Measurements from ENCODE around the gene TOGARAM2. TPM values are rescaled to one million over a fixed set of nuclear protein-coding genes. Genes with fewer than 3 reads are reported as not detected.

Gene TOGARAM2
- total RNA-seq, 1 experiment from 2014 or later, result 0.76 TPM

DNA sequence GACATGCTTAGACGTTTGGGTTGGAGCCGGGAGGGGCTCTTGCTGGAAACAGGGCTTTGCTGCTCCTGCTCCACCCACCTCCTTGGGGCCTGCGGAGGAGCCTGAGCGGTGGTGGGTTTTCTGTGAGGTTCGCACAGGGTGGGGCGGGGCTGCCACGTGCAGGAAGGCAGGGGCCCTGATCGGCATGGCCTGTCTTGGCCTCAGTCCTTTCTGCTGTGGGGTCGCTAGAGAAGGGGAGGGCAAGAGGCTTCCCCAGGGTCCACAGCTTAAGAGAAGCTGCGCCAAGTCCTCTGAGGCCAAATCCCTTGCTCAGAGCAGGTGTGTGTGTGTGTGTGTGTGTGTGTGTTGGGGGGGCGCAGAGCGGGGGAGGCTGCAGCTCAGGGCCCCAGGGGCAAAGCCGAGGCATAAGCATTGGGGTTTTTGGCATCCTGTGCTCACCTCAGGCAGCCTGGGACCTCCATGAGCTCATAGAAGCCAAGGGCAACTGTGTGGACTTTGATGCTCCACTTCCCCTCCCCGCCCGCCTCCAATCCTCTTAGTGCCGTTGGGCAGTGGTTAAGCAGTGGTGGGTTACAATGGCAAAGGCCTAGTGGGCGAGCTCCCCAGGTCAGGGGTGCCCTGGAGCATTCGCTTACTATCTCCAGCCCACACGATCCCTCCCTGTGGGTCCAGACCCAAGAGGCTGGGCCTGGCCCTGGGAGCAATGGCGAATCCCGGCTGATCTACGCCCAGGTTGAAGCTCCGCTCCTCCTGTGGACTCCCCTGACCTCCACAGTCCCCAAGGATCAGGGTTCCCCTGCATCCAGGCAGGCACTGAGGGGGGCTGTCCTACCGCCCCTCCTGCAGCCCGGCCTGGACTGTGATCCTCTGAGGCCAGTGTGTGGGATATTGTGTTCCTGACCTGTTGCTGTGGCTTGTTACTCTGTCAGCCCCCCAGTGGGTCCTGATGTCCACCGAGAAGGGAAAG lies 28.9 kb downstream of the TOGARAM2 start:
- Histone ChIP-seq H4K20me1 (ENCODE audit: insufficient read depth) (no peaks in the 10 kb centered on the region), H3K79me2 (ENCODE audit: insufficient read depth, low read length) (no peaks in the 10 kb centered on the region), H3K9ac (ENCODE audit: low read length) (no peak overlapping the region), H3K27me3 (ENCODE audit: insufficient read depth, low read length) (no peaks in the 10 kb centered on the region), H3K4me1 (ENCODE audit: control insufficient read depth in 1 of 2, insufficient read depth in 2 of 2, low read length in 2 of 2) (no peaks in the 10 kb centered on the region), H3K27ac (ENCODE audit: low read depth, low read length) (no peak overlapping the region), H3K4me3 (replicated peaks in 1 of 2; ENCODE audit: low read depth in 1 of 2, low read length in 2 of 2) (no peak overlapping the region), H3K9me3 (ENCODE audit: control insufficient read depth in 1 of 2, insufficient read depth in 1 of 2, low read depth in 1 of 2, low read length in 2 of 2) (peaks cover 0 to 5% of the 10 kb centered on the region in 2 experiments; a peak in 1 of 4 replicates), H3K36me3 (ENCODE audit: control insufficient read depth in 1 of 2, insufficient read depth in 2 of 2, low read length in 2 of 2) (no peaks in the 10 kb centered on the region), H3K9me2 (ENCODE audit: insufficient read depth) (no peaks in the 10 kb centered on the region), H2AFZ (ENCODE audit: low read depth, low read length, poor library complexity, severe bottlenecking) (no peak overlapping the region), H3K4me2 (ENCODE audit: low read length) (no peak overlapping the region)
- intact Hi-C loops (cut with micrococcal nuclease), result no loop called here
- no peak for TF ChIP-seq TCF7L2 (IDR thresholded peaks at IDR 0.05; ENCODE audit: borderline replicate concordance, extremely low read depth, insufficient read depth, insufficient read length)
- TF ChIP-seq EZH2phosphoT487 (IDR thresholded peaks at IDR 0.05; ENCODE audit: borderline replicate concordance), result no peak
- TF ChIP-seq, protein P1, sequence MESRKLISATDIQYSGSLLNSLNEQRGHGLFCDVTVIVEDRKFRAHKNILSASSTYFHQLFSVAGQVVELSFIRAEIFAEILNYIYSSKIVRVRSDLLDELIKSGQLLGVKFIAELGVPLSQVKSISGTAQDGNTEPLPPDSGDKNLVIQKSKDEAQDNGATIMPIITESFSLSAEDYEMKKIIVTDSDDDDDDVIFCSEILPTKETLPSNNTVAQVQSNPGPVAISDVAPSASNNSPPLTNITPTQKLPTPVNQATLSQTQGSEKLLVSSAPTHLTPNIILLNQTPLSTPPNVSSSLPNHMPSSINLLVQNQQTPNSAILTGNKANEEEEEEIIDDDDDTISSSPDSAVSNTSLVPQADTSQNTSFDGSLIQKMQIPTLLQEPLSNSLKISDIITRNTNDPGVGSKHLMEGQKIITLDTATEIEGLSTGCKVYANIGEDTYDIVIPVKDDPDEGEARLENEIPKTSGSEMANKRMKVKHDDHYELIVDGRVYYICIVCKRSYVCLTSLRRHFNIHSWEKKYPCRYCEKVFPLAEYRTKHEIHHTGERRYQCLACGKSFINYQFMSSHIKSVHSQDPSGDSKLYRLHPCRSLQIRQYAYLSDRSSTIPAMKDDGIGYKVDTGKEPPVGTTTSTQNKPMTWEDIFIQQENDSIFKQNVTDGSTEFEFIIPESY (IDR thresholded peaks at IDR 0.05; ENCODE audit: extremely low read depth, insufficient replicate concordance, low read length), result no peak
- TF ChIP-seq CEBPB (IDR thresholded peaks at IDR 0.05; ENCODE audit: low read depth), result no peak
- TF ChIP-seq RAD21 (IDR thresholded peaks at IDR 0.05; ENCODE audit: low read depth), result no peak
- TF ChIP-seq JUND (IDR thresholded peaks at IDR 0.05), result no peak
- no peak for TF ChIP-seq SP1 (IDR thresholded peaks at IDR 0.05; ENCODE audit: low read depth)
- TF ChIP-seq, protein P2, sequence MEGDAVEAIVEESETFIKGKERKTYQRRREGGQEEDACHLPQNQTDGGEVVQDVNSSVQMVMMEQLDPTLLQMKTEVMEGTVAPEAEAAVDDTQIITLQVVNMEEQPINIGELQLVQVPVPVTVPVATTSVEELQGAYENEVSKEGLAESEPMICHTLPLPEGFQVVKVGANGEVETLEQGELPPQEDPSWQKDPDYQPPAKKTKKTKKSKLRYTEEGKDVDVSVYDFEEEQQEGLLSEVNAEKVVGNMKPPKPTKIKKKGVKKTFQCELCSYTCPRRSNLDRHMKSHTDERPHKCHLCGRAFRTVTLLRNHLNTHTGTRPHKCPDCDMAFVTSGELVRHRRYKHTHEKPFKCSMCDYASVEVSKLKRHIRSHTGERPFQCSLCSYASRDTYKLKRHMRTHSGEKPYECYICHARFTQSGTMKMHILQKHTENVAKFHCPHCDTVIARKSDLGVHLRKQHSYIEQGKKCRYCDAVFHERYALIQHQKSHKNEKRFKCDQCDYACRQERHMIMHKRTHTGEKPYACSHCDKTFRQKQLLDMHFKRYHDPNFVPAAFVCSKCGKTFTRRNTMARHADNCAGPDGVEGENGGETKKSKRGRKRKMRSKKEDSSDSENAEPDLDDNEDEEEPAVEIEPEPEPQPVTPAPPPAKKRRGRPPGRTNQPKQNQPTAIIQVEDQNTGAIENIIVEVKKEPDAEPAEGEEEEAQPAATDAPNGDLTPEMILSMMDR (IDR thresholded peaks at IDR 0.05 in 2 of 3, conservative IDR thresholded peaks at IDR 0.05 in 1 of 3; ENCODE audit: borderline replicate concordance in 1 of 3, insufficient read depth in 1 of 3, low read depth in 2 of 3, low read length in 2 of 3), result no peak
- TF ChIP-seq ELF1 (IDR thresholded peaks at IDR 0.05; ENCODE audit: borderline replicate concordance, low read depth), result no peak
- no peak for TF ChIP-seq EGR1 (IDR thresholded peaks at IDR 0.05; ENCODE audit: low read depth)
- TF ChIP-seq, protein P3, sequence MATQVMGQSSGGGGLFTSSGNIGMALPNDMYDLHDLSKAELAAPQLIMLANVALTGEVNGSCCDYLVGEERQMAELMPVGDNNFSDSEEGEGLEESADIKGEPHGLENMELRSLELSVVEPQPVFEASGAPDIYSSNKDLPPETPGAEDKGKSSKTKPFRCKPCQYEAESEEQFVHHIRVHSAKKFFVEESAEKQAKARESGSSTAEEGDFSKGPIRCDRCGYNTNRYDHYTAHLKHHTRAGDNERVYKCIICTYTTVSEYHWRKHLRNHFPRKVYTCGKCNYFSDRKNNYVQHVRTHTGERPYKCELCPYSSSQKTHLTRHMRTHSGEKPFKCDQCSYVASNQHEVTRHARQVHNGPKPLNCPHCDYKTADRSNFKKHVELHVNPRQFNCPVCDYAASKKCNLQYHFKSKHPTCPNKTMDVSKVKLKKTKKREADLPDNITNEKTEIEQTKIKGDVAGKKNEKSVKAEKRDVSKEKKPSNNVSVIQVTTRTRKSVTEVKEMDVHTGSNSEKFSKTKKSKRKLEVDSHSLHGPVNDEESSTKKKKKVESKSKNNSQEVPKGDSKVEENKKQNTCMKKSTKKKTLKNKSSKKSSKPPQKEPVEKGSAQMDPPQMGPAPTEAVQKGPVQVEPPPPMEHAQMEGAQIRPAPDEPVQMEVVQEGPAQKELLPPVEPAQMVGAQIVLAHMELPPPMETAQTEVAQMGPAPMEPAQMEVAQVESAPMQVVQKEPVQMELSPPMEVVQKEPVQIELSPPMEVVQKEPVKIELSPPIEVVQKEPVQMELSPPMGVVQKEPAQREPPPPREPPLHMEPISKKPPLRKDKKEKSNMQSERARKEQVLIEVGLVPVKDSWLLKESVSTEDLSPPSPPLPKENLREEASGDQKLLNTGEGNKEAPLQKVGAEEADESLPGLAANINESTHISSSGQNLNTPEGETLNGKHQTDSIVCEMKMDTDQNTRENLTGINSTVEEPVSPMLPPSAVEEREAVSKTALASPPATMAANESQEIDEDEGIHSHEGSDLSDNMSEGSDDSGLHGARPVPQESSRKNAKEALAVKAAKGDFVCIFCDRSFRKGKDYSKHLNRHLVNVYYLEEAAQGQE (IDR thresholded peaks at IDR 0.05; ENCODE audit: low read depth), result no peak
- TF ChIP-seq FOSL1 (IDR thresholded peaks at IDR 0.05; ENCODE audit: low read depth), result no peak
- TF ChIP-seq POLR2A (IDR thresholded peaks at IDR 0.05; ENCODE audit: borderline replicate concordance, extremely low read depth, insufficient read depth, insufficient read length), result no peak
- TF ChIP-seq, protein P4, sequence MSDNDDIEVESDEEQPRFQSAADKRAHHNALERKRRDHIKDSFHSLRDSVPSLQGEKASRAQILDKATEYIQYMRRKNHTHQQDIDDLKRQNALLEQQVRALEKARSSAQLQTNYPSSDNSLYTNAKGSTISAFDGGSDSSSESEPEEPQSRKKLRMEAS (IDR thresholded peaks at IDR 0.05), result no peak
- TF ChIP-seq ZFX (IDR thresholded peaks at IDR 0.05), result no peak
- TF ChIP-seq EZH2 (IDR thresholded peaks at IDR 0.05), result no peak
- TF ChIP-seq YY1 (IDR thresholded peaks at IDR 0.05; ENCODE audit: extremely low read depth, insufficient replicate concordance, low read depth, low read length), result no peak
- no peak for TF ChIP-seq POLR2AphosphoS5 (IDR thresholded peaks at IDR 0.05; ENCODE audit: low read depth, low read length)
- TF ChIP-seq CBX3 (IDR thresholded peaks at IDR 0.05; ENCODE audit: low read depth), result no peak
- POLR2A ChIA-PET, result no interaction called here
- no TSS peak for BruUV-seq (replicated peaks)
- CTCF ChIA-PET, result no interaction called here
- ATAC-seq, result no peak
- RAD21 ChIA-PET (ENCODE audit: low non-redundant PET in 1 of 2, low total read pairs in 2 of 2, uncharacterized antibody in 2 of 2, unreplicated experiment in 2 of 2), result no interaction called here
- no peak for DNase-seq (ENCODE audit: low read depth, low spot score)
